HG03175 (cell line): ENCODE results near the gene GHRHR.
A peak's percentile ranks its signal among the peaks of the same experiment; 100 is the strongest.

Experiments
- ATAC-seq: cut with Tn5 transposase; IDR thresholded peaks from one replicate; pipeline ENCODE4 v1.9.1; 2021; ENCODE audit warnings: mild to moderate bottlenecking, moderate library complexity; ENCODE audit not compliant: unreplicated experiment

The GHRHR gene

DNA sequence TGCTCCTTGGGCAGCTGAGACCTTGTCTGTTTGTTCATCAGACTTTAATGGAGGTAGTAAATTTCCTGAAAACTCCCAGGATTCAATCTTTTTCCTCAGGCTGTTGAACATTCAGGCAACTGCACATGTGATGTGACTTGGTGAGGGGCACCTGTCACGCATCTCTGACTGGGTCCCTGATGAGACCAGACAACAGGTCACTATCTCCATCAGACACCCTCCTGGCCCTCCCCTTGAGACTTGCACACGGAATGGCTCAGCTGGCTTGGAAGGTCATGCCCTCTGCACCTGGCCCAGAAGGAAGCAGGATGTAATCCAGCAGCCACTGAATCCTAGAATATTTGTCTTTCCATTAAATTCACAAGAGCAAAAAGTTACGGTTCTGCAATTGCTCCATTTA lies 36.2 kb upstream of the GHRHR start:
- no peak for ATAC-seq

DNA sequence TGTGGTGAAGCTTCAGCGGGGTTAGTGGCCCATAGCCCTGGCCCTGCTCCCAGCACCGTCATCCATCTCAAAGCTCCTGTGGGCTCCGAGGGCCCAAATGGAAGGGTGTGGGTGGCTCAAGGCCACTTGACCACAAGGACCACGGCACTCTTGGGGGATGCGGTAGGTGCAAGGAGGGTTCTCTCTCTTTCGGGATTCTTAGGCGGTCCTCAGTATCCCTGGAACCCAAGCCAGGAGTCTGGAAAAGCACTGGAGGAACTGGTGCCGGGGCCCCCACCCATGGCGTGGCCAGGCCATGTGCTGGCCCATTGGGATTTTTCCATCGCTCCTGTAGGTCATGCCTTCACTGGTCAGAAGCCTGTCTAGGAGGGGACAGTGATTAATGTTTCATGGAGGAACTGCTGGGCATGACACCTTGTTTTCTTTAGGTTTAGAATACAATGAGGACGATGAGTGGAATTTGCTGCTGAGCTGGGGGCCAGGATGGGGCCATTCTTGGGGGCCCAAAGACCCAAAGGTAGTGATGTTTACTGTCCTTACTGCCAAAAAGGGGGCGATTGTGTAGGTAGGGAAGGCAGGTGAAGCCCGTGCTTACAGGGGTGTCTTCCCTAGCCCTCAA lies 35.4 kb upstream of the GHRHR start:
- ATAC-seq = no peak

DNA sequence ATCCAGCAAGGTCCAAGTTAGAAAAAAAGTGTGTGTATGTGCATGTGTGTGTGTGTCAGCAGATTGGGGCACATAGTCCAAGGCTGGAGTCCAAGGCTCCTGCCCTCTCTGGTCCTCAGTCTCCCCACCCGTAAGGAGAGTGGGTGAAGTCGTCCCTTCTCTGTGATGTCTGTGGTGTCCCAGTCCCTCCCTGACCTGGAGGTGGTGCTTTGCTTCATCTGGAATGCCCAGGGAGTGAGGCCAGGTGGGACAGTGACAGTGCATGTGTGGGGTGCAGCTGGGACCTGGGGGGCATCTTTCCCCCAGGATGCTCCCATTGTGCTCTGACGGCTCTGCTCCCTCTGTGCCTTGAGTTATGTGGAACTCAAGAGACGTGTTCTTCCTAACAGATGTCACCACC lies 34.1 kb upstream of the GHRHR start:
- no peak for ATAC-seq

DNA sequence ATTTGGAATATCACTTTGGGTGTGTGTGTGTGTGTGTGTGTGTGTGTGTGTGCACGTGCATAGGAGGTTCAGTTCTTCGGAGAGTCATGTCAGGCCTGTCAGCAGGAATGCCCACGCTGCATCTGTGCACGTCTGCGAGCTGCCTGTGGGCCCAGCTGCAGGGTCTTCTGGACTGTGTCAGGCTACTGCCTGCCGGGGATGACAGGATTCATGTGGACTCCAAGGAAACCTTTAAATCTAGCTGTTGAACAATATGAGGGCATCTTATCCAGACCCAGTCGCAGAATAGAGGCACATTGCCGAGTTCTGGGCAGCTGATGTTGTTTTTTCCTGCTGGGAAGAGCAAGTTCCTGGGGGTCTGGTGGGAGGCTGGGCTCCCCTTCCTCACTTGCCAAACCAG lies 33.1 kb upstream of the GHRHR start:
- no peak for ATAC-seq

DNA sequence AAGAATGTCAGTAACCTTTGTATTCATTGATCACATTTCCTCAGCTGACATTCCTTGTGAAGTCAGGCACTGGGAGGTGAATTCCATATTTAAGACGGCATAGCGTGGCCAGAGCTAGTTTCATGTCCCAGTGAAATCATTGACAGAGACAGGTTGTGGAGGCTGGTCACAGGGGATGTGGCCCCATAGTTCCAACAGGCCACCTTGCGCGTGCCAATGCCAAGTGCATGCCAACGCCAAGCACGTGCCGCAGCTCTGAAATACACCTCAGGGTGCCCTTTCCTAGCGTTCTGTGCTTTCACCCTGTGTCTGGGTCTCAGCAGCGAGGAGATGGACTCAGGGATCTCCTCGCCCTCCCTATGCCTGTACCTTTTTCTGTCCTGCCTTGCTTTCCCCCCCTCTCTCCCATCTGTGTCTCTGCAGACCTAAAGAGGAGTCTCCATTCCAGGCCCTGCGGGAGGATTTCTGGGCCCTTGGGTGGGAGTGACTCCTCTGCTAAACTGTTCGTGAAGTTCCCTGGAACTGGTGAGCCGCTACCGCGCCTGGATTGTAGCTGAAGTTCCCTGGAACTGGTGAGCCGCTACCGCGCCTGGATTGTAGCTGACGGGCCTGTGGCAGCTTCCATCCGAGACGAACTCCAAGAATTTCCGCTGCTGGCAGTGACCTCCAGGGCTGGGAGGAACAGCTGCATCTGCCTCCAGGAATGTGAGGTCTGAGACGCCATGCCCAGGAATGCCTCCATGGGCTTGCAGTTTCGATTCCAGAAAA lies 32.4 kb upstream of the GHRHR start:
- ATAC-seq = no peak

DNA sequence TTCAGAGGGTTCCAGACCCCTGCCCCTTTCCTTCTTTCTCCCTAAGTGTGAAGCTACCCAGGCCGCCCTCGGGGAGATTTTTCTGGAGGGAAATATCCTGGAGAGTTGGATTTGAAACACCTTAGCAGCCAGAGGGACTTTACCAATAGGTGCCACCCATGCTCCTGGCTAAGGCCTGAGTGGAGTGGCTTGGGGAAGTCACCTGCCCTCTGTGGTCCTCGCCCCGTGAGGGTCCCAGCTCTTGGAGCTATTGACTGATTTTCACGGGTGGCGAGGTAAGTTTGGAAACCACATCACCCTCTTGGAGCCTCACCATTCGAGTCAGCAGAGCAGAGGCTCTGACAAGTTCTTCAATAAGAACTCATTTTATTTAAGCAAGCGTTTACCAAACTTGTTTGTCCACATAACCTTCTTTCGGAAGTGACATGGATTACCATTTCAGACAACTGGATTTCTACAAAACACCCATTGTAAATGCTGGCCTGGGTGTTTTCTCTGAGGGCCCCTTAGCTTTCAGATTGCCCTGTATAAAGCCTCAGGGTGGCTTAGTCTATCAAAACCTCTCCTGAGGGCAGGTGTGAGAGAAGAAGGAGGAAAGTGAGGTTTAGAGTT lies 31.7 kb upstream of the GHRHR start:
- no peak for ATAC-seq

DNA sequence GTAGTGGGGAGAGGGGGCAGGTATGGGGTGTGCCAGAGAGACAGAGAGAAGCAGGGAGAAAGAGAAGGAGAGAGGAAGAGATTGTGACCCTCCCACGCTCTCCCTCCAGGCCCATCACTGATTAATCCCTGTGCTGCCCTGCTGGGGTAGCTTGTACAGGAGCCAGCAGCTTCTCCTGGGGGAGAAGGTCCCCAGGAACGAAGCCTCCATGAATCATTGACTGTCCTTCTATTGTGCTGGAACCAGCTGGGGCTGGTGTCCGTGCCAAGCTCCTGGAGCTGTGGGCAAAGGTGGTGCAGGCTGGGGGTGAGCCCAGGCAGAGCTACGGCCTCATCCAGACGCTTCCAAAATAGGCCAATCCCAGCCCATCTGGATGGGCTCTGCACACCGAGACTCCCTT lies 31.2 kb upstream of the GHRHR start:
- no peak for ATAC-seq

DNA sequence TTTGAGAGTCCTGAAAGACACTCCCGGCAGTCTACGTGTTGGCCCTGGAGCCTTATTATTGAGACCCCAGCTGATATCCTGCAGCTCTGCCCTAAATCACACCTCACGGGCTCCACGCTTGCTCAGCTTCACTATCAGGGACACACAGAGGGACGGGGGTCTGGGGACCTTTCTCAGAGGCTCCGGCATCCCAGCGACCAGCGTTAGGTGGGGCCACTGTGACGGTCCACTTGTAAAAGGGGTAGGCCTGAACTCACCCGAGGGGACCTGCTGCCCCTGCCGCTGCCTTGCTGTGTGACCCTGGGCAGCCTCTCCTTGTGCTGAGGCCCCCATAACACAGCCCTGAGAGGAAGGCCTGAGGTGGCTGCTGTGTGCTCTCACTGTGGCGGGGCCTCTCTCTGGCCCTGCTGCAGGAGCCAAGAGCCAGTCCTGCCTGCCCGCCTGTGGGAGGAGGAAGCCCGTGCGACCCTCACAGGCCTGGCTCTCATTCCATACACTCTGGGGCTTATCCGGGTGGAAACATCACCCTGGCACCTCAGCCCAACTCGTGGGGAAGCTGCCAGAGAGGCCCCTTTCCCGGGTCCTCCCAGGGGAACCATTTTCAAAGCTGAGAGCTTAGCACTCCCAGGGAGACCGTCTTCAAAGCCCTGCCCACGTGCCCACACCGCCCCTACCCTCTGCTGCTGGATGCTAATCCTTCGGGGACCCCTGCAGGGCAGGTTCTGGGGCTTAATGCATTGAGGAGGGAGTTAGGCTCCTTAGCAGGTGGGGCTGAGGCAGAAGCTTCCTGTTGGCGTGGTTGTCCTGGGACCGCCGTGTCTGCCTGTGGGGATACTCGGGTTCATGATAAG lies 30.4 kb upstream of the GHRHR start:
- no peak for ATAC-seq

DNA sequence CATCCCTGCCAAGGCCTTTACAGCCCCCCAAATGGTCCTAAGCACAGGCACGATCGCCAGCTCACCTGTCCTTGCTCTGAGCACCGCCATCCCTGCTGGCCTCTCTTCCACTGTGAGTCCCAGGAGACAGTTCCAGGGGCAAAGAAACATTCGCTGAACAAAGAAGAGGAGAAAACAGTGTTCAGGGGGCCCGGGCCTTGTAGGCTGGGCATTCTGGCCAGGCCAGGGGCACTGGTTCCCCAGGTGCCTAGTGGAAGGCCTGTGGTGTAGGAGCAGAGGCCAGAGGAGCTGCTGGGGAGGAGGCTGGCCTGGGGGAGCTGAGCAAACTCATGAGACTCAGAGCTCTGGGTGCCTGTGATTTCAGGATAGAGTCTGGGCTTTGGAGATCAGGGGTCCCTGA lies 29.5 kb upstream of the GHRHR start:
- no peak for ATAC-seq

DNA sequence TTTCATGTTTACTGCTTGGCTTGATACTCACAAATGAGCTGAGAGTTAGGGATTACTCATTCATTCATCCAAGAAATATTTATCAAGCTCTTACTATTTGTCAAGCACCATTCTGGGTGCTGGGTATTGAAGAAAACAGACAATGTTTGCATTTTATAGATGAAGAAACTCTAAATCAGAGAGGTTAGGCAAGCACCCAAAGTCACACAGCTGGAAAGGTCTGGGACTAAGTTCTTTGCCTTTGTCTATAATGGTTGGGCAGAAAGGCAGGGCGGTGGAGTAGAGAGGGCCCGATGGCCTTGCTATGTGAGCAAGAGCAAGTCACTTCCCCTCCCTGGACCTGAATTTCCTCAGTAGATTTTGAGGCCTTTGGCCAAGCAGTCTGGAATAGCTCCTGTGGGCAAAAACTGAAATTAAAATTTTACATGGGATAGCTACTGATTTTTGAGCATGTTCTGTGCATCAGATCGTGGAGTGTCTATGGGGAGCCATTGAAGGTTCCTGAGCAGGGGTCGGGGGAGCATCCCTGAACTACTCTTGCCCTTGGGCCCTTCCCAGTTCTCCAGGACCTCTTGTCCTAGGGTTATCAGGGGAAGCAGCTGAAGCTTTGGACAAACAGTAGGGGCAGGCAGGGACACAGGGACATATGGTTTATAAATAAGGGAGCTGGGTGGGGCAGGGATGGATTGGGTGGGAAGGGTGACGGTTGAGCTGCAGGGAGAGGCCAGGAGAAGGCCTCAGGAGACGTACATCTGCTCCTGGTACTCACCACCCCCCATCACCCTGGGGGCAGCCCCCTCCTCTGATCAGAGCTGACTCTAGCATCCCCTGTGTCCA lies 28.8 kb upstream of the GHRHR start:
- no peak for ATAC-seq

DNA sequence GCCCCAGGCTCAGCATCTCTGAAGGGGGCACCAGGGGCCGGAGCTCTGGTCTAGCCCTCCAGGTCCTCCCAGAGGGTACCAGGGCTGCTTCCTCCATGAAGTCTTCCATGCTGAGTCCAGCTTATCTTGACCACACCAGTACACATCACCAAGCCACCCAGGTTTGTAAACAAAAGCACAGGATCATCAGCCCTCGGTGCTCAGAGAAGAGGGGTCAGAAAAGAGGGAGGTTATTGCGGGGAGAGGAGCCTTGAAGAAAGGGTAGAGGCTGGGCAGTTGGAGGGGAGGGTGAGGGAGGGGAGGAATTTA lies 28.2 kb upstream of the GHRHR start:
- no peak for ATAC-seq

DNA sequence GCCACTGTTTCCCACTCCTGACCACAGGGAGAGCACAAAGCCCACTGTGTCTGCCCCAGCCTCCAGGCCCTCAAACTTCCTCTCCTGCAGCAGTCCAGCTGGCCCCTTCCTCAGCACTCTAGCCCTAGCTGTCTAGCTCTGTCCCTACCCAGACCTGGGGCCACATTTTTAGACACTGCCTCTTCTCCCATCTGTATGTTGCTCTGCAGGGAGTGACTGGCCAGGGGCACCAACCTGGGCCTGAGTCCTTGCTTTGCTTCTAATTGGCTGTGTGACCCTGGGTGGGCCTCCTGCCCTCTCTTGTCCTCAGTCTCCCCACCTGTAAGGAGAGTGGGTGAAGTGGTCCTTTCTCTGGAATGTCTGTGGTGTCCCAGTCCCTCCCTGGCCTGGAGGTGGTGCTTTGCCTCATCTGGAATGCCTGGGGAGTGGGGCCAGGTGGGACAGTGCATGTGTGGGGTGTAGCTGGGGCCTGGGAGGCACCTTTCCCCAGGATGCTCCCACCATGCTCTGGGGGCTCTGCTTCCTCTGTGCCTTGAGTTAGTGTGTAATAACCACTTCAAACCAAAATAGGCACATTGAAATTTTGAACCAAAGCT lies 27.0 kb upstream of the GHRHR start:
- no peak for ATAC-seq

DNA sequence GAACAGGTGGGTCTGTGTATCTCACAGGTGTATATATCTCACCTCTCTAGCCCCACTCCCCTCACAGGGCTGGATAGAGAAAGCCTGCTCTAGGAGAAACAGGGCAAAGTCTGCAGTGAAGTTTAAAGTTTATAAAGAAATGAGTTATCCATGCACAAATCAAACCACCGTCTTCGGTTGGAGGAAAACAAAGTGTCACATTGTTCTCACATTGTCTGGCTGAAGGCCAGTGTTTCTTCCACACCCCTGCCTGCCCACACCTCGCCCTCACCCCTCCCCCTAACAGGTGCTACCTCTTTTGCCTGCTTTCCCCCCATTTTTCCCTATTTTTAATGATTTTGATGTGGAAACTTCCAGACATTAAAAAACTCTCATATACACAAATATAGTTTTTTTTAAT lies 26.3 kb upstream of the GHRHR start:
- ATAC-seq = no peak

DNA sequence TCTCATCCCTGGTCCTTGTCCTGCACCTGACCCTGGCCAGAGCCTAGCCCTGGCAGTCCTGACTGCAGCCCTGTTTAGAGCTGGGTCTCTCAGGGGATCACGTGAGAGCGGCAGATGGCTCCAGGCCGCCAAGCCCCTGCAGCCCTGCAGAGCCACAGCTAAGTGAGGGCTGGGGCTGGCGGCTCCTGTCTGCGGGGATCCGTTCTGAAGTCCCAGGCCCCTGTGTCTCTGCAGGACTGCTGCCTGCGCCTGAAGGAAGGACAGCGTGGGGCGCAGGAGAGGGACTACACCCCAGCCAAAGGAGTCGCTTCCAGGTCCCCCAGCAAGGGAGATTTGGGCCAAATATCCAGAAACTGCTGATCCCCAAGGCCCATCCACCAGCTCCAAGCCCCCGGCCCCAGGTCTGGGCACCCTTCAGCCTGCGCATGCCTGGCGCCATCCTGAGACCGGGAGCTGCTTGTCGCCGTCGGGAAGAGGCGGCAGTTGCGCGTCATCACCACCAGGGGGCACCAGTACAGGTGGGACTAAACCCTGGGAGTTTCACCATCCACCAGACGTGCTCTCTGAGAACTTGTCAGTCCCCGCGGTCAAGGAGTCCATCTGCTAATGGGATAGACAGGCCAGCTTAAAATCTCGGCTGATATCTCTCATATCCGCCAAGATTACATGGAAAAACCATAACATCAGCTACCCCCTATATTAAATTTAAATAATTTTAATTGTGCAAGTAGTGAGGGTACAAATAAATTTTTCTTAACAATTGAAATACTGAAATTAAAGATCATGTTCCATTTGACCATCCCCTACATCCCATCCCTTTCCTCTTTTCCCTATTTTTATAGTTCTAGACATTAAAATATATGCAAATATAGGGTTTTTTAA lies 25.1 kb upstream of the GHRHR start:
- peak; percentile 77 for ATAC-seq

DNA sequence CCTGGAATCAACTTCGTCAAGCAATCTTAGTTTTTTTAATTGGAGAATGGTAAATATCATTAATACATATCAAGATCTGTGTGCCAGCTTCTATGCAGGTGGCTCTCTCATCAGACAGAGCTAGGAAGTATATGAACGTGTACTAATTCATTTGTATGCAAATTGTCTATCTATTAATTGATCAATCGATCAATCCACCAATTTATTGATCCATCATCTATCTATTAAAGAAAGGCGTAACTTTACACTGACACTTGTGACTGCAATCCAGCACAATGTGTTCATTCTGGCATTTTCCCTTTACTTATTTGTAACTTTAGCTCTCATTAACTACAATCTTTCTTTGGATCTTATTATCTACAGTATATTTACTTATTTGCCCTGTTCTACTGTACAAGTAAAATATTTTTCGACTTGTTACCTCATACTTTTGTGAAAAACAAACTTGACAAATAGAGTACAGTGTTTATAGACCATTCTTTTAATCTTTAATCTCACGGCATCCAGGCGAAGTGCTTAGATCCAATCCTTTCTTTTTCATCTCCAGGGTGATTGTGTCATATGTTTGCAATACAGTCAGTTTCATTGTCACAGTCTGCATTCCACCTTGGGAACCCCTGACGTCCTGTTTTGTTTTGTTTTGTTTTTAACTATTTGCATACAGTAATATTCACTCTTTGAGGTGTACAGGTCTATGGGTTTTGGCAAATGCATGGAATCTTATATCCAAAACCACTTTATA lies 22.0 kb upstream of the GHRHR start:
- ATAC-seq = no peak

DNA sequence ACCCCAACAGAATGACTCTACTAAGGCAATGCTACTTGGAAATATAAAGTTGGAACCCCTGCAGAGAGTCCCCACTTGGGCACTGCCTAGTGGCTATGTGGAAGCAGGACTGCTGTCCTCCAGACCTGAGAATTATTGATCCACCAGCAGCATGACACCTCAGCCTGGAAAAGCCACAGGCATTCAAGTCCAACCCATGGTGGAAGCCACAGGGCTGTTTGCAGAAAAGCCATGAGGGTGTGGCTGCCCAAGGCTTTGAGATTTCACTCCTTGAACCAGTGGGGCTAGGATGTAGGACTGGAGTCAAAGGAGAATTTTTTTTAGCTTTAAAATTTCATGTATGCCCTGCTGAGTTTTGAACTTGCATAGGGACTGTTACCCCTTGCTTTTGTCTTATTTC lies 13.6 kb upstream of the GHRHR start:
- no peak for ATAC-seq

DNA sequence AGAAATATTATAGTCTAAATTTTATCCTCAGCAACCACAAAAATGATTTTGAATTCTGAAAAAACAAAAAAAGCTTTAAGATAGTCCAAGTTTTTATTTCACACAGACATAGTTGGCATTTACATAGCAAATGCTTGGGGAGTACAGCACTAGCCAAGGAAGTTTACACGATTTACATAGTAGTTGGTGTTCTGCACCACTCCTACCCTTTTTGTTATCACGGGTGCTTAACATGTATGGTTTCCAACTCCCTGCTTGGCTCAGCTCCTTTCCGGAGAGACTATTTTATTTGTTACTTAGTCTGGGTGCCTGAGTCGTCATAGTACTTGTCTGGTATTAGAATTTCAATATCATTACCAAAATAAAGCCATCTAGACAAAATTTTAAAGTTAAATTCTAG lies 8.8 kb upstream of the GHRHR start:
- ATAC-seq = no peak

DNA sequence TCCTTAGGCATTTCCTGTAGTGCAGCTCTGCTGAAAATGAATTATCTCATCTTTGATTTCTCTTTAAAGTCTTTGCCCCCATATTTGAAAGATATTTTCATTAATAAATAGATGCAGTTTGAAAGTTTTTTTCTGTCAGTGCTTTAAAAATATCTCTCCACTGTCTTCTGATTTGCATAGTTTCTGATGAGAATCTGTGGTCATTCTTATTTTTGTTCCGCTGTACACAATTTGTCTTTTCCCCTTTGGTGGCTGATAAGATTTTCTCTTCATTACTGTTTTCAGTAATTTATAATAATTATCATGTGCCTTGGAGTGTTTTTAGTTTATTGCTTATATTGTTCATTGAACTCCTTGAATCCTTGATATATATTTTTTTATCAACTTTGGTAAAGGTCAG lies 7.0 kb upstream of the GHRHR start:
- ATAC-seq = no peak

DNA sequence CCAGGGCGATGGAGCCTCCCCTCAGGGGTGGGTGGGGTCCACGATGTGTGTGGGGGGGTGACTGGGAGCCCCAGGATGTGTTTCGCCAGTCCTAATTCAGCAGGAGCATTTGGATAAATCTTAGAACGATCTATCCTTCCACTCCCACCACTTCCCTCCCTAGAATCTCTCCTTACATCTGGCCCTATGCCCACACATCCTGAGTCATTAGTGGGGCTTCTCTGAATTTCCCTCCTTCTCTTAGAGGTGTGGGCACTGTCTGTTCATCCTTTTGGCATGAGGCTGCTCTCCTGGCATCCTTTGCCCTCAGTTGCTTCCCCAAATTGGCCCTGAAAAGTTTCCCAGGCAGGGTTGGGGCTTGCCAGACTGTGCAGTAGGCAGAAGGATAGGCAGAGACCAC lies 1.6 kb downstream of the GHRHR start:
- ATAC-seq = no peak
